Measurements from ENCODE around the gene CDH15. TPM values are rescaled to one million over a fixed set of nuclear protein-coding genes. Genes with fewer than 3 reads are reported as not detected.

CDH15 gene
- total and polyA plus RNA-seq, 2 of the 13 experiments (the other 11 are each of a cell fraction or from before 2014, with no cell fraction given) = 0.74 to 2.2 TPM

- TF ChIP-seq BCLAF1 (IDR thresholded peaks at IDR 0.05) = no peak
- TF ChIP-seq KMT2A (CRISPR knock-in tag; IDR thresholded peaks at IDR 0.05) = peak; percentile 60
- TF ChIP-seq TOE1 (CRISPR knock-in tag; IDR thresholded peaks at IDR 0.05) = peak; percentile 85; the same call in 1 of the 2 replicates
- no peak for TF ChIP-seq NCOA1 (CRISPR knock-in tag; IDR thresholded peaks at IDR 0.05)
- TF ChIP-seq ZNF724P (CRISPR knock-in tag; IDR thresholded peaks at IDR 0.05; ENCODE audit: borderline replicate concordance) = peak; percentile 34; the same call in 1 of the 2 replicates
- TF ChIP-seq NR2F2 (IDR thresholded peaks at IDR 0.05; ENCODE audit: borderline replicate concordance, low read depth) = no peak; the same call in 1 of the 2 replicates
- TF ChIP-seq THAP9 (CRISPR knock-in tag; IDR thresholded peaks at IDR 0.05; ENCODE audit: borderline replicate concordance) = peak; percentile 52; the same call in 1 of the 2 replicates
- TF ChIP-seq ZNF710 (CRISPR knock-in tag; IDR thresholded peaks at IDR 0.05; ENCODE audit: borderline replicate concordance) = peak; percentile 94
- peak; percentile 71; the same call in 1 of the 2 replicates for TF ChIP-seq MIER2 (CRISPR knock-in tag; IDR thresholded peaks at IDR 0.05)
- TF ChIP-seq ZIK1 (CRISPR knock-in tag; IDR thresholded peaks at IDR 0.05; ENCODE audit: borderline replicate concordance, low read depth) = peak; percentile 65; the same call in 1 of the 2 replicates
- peak; percentile 59; the same call in 1 of the 2 replicates for TF ChIP-seq YEATS2 (CRISPR knock-in tag; IDR thresholded peaks at IDR 0.05; ENCODE audit: borderline replicate concordance)
- 0 out of 2 replicates have a peak, but pooled peaks have one; percentile 23 for TF ChIP-seq DR1 (CRISPR knock-in tag; IDR thresholded peaks at IDR 0.05)
- no peak for TF ChIP-seq CENPX (CRISPR knock-in tag; IDR thresholded peaks at IDR 0.05)
- peak; percentile 78; the same call in 1 of the 2 replicates for TF ChIP-seq ARID2 (CRISPR knock-in tag; IDR thresholded peaks at IDR 0.05; ENCODE audit: borderline replicate concordance)
- 0 out of 2 replicates have a peak, but pooled peaks have one; percentile 79 for TF ChIP-seq PAWR (CRISPR knock-in tag; IDR thresholded peaks at IDR 0.05; ENCODE audit: borderline replicate concordance)
- no peak for TF ChIP-seq FOXP4 (CRISPR knock-in tag; IDR thresholded peaks at IDR 0.05)
- TF ChIP-seq ADNP (CRISPR knock-in tag; IDR thresholded peaks at IDR 0.05) = no peak
Observed at GRCh38 chr16:89167425-89167941, 4.1 kb upstream of the CDH15 start (continued).
